GM12878 (cell line): ENCODE data around the gene NKX1-2. TPM values are rescaled to one million over a fixed set of nuclear protein-coding genes. Genes with fewer than 3 reads are reported as not detected.

Experiments
- ATAC-seq: fragments of 200-7000 bp; cut with Tn5 transposase; 3 replicates; pipeline ENCODE4 v1.9.1; 2020; ENCODE audit warnings: mild to moderate bottlenecking, moderate library complexity
- BruUV-seq: library from RNA; stranded (reverse); fragments of 400-500 nt; replicated peaks from 2 replicates; lab custom pipeline; 2021; lab: Mats Ljungman, UMichigan
- CTCF ChIA-PET: fragments of 300-600 bp; sonication (Branson Sonifier 250); formaldehyde crosslinking; extraction: SDS; loops from one replicate; lab custom pipeline; 2021; ENCODE audit warnings: inconsistent platforms; lab: Yijun Ruan, JAX
- POLR2A ChIA-PET: fragments of 350-600 bp; formaldehyde crosslinking; extraction: SDS; loops from one replicate; lab custom pipeline; 2021; ENCODE audit warnings: inconsistent platforms; lab: Charles Lee
- RAD21 ChIA-PET: fragments of 300-600 bp; sonication (Branson Sonifier 250); formaldehyde crosslinking; loops from one replicate; lab custom pipeline; 2023; ENCODE audit warnings: antibody characterized with exemption; ENCODE audit not compliant: unreplicated experiment; lab: Charles Lee
- SMC1A ChIA-PET: fragments of 300-600 bp; sonication (Branson Sonifier 250); formaldehyde crosslinking; loops from one replicate; lab custom pipeline; 2023; ENCODE audit not compliant: unreplicated experiment, uncharacterized antibody; lab: Charles Lee
- DNase-seq: peaks from one replicate; pipeline ENCODE4 v3.0.0-alpha.2; 2011; ENCODE audit warnings: low read depth, low spot score
- FAIRE-seq: peaks from 3 replicates; lab custom pipeline; 2011; peaks lifted over from hg19 to GRCh38; lab: Jason Lieb, UNC
- H2AFZ ChIP-seq: 2 replicates; pipeline ENCODE4 v1.6.0; 2011; ENCODE audit warnings: low read depth, low read length, control low read depth; ENCODE audit not compliant: control insufficient read depth
- H3K27ac ChIP-seq: 2 replicates; pipeline ENCODE4 v1.5.1; 2011; ENCODE audit warnings: control low read depth; ENCODE audit not compliant: control insufficient read depth, insufficient read depth
- H3K27me3 ChIP-seq, 2 experiments: replicated peaks in 1 of 2; 2 replicates each; pipeline versions ENCODE4 v1.6.0 to v1.6.1; 2011; ENCODE audit warnings: low read length in 1 of 2; ENCODE audit not compliant: control insufficient read depth in 2 of 2, insufficient read depth in 2 of 2
- H3K36me3 ChIP-seq, 2 experiments: 2 replicates each; pipeline ENCODE4 v1.5.1; 2011; ENCODE audit warnings: low read length in 1 of 2; ENCODE audit not compliant: control insufficient read depth in 2 of 2, insufficient read depth in 2 of 2
- H3K4me1 ChIP-seq: 2 replicates; pipeline ENCODE4 v1.6.1; 2011; ENCODE audit warnings: mild to moderate bottlenecking, low read length, moderate library complexity, mixed read lengths; ENCODE audit not compliant: control insufficient read depth, insufficient read depth
- H3K4me2 ChIP-seq: 2 replicates; pipeline ENCODE4 v1.6.0; 2011; ENCODE audit warnings: control low read depth; ENCODE audit not compliant: control insufficient read depth, insufficient read depth
- H3K4me3 ChIP-seq: fragments of 200-600 bp; sonication (generic); 2 replicates; pipeline ENCODE4 v1.5.1; 2016
- H3K79me2 ChIP-seq: 2 replicates; pipeline ENCODE4 v1.6.0; 2011; ENCODE audit warnings: low read length; ENCODE audit not compliant: control insufficient read depth, insufficient read depth
- H3K9ac ChIP-seq: 2 replicates; pipeline ENCODE4 v1.8.0; 2011; ENCODE audit warnings: low read length, control low read depth, mixed read lengths; ENCODE audit not compliant: control insufficient read depth, insufficient read depth
- H3K9me3 ChIP-seq: replicated peaks from 3 replicates; pipeline ENCODE4 v1.5.1; 2011; ENCODE audit warnings: mild to moderate bottlenecking, low read length; ENCODE audit not compliant: control insufficient read depth, insufficient read depth
- H4K20me1 ChIP-seq: 2 replicates; pipeline ENCODE4 v1.6.0; 2011; ENCODE audit not compliant: control insufficient read depth, insufficient read depth
- EGR1 ChIP-seq, 2 experiments: IDR thresholded peaks; 1 replicate in 1 of 2; 2 replicates in 1 of 2; pipeline ENCODE4 v1.6.1; 2011 to 2012; ENCODE audit warnings: low read depth in 2 of 2, low read length in 2 of 2, borderline replicate concordance in 1 of 2, mild to moderate bottlenecking in 1 of 2, moderate library complexity in 1 of 2
- FOXM1 ChIP-seq: IDR thresholded peaks from 2 replicates; pipeline ENCODE4 v1.6.1; 2012; ENCODE audit warnings: low read depth, mild to moderate bottlenecking, inconsistent platforms, low read length, moderate library complexity
- KLF5 ChIP-seq: fragments of 450-650 bp; IDR thresholded peaks from 2 replicates; pipeline ENCODE4 v1.6.1; 2014; ENCODE audit warnings: mild to moderate bottlenecking; ENCODE audit not compliant: partially characterized antibody
- PAX5 ChIP-seq: IDR thresholded peaks from 2 replicates; pipeline ENCODE4 v1.6.1; 2011; ENCODE audit warnings: low read depth, low read length, borderline replicate concordance
- POLR2AphosphoS5 ChIP-seq: IDR thresholded peaks from 2 replicates; pipeline ENCODE4 v1.6.1; 2011; ENCODE audit warnings: mild to moderate bottlenecking, low read length, inconsistent platforms
- TBL1XR1 ChIP-seq: IDR thresholded peaks from 2 replicates; pipeline ENCODE4 v1.6.1; 2012; ENCODE audit warnings: low read depth, low read length, improper control_type of control experiment
- ZNF622 ChIP-seq: fragments of 450-650 bp; IDR thresholded peaks from 2 replicates; pipeline ENCODE4 v1.6.1; 2017; ENCODE audit warnings: mild to moderate bottlenecking, inconsistent platforms
- WGBS: methylation state at CpG from one replicate; pipeline ENCODE4 v1.1.6; 2016; ENCODE audit warnings: low lambda C conversion rate; ENCODE audit not compliant: insufficient replicate concordance, insufficient coverage; ENCODE audit errors: missing lambda C conversion rate; 5-methylcytosine and 5-hydroxymethylcytosine counted together
- in situ Hi-C: fragments of 300-500 bp; cut with MboI; formaldehyde crosslinking; loops from 9 replicates; pipeline ENCODE4 v1.14.3; 2018; ENCODE audit warnings: mixed read lengths
- intact Hi-C: fragments of 100-400 bp; cut with micrococcal nuclease; formaldehyde crosslinking; loops from one replicate; pipeline ENCODE4 v1.14.2; 2022; ENCODE audit not compliant: unreplicated experiment
- polyA plus RNA-seq, 11 experiments: library from polyadenylated mRNA; depleted of rRNA in 4 of 11; unstranded in 6 of 11; stranded (reverse) in 5 of 11; fragments of >200 nt; fragmentation: Nextera tagmentation in 4 of 11; fragmentation: Illumina TruSeq in 1 of 11; extraction: Ambion mirVana in 4 of 11; extraction: Trizol in 1 of 11; gene quantifications; 1 replicate in 1 of 11; 2 replicates in 10 of 11; pipeline versions ENCODE4 v1.2.1 to v1.2.3, GENCODE V29; 2011 to 2016; ENCODE audit warnings: inconsistent platforms in 2 of 11, missing spikeins in 2 of 11, low read depth in 1 of 11
- total RNA-seq, 4 experiments: library from RNA; depleted of rRNA in 3 of 4; stranded (reverse); fragments of >200 nt in 3 of 4; fragmentation: Illumina TruSeq in 1 of 4; extraction: Trizol in 1 of 4; gene quantifications; 2 replicates each; pipeline versions ENCODE4 v1.2.1 to v1.2.3, GENCODE V29; 2013 to 2021
- TF ChIP-seq, protein P1 (sequence below): fragments of 450-650 bp; IDR thresholded peaks from 2 replicates; pipeline ENCODE4 v1.6.1; 2017; ENCODE audit warnings: antibody characterized with exemption, mild to moderate bottlenecking, moderate library complexity
- TF ChIP-seq, protein P2 (sequence below): IDR thresholded peaks from 2 replicates; pipeline ENCODE4 v1.6.1; 2011; ENCODE audit warnings: borderline replicate concordance, low read depth, mild to moderate bottlenecking, moderate library complexity, mixed read lengths, low read length; ENCODE audit not compliant: insufficient read depth; ENCODE audit errors: extremely low read length
- TF ChIP-seq, protein P3 (sequence below): fragments of 450-650 bp; IDR thresholded peaks from 2 replicates; pipeline ENCODE4 v1.6.1; 2016; ENCODE audit warnings: mild to moderate bottlenecking, moderate library complexity, borderline replicate concordance

Gene NKX1-2
- total and polyA plus RNA-seq, 10 of the 15 experiments (the other 5 are each of a cell fraction or from before 2014, with no cell fraction given): not detected

DNA sequence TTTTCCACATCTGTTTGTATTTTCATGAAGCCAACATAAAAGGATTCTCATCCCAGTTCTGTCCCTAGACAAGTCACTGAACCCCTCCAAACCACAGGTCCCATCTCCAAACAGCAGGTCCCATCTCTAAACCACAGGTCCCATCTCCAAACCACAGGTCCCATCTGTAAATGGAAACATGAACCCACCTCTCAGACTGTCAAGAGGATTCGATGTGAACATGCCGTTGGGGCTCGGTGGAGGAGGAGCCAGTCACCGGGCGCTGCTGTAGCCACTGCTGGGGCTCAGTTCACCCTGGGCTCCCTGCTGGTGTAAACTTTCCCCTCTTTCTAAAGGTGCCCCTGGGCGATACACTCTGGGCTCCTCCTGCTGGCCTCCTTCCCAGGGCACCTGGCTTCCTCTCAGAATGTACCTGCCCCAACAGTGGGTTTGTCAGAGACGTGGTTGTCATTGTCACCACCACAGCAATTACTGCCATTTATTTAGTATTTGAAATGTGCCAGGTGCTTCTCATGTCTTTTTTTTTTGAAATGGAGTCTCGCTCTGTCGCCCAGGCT is 24.8 kb upstream of the NKX1-2 start (continued):
- TF ChIP-seq PAX5 (no peak), KLF5 (no peak), EGR1 (IDR thresholded peaks at IDR 0.05; ENCODE audit: borderline replicate concordance in 1 of 2, low read depth in 2 of 2, low read length in 2 of 2) (no peak)
- TF ChIP-seq, protein P1, sequence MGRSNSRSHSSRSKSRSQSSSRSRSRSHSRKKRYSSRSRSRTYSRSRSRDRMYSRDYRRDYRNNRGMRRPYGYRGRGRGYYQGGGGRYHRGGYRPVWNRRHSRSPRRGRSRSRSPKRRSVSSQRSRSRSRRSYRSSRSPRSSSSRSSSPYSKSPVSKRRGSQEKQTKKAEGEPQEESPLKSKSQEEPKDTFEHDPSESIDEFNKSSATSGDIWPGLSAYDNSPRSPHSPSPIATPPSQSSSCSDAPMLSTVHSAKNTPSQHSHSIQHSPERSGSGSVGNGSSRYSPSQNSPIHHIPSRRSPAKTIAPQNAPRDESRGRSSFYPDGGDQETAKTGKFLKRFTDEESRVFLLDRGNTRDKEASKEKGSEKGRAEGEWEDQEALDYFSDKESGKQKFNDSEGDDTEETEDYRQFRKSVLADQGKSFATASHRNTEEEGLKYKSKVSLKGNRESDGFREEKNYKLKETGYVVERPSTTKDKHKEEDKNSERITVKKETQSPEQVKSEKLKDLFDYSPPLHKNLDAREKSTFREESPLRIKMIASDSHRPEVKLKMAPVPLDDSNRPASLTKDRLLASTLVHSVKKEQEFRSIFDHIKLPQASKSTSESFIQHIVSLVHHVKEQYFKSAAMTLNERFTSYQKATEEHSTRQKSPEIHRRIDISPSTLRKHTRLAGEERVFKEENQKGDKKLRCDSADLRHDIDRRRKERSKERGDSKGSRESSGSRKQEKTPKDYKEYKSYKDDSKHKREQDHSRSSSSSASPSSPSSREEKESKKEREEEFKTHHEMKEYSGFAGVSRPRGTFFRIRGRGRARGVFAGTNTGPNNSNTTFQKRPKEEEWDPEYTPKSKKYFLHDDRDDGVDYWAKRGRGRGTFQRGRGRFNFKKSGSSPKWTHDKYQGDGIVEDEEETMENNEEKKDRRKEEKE: no peak

DNA sequence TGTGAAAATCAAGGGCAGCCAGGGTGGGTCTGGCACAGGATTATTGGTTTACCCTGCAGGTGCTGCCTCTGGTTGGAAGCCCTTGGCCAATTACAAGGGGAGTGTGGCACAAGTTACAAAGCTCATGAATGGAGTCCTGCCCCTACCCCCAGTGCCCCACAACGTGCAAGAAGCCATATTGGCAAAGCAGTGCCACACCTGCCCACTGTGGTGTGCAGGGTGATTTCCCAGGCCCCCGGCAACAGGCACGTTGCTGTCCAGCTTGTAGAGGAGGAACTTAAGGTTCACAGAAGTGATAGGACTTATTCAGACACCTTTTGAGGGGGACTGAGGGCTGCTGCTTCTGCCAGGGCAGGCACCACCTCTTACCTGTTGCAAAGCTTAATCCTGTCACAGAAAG is 23.2 kb upstream of the NKX1-2 start:
- no peaks in the 10 kb centered on the region for H4K20me1 ChIP-seq
- ChIA-PET CTCF (interaction anchor here (1.1 kb wide), 1 partner anchor 11 kb away, joined by 3 read pairs; no protein-coding TSS in a partner anchor), POLR2A (interaction anchor here (1.1 kb wide), 1 partner anchor 11 kb away, joined by 3 read pairs; the partner anchor contains the start of gene LHPP), RAD21 (interaction anchor here (0.6 kb wide), 1 partner anchor 268 kb away, joined by 3 read pairs; no protein-coding TSS in a partner anchor), SMC1A (no interaction called here)
- no peaks in the 10 kb centered on the region for H3K36me3 ChIP-seq
- H3K9ac ChIP-seq: no peak overlapping the region
- BruUV-seq: no TSS peak
- in situ Hi-C loops: no loop called here
- no peak for FAIRE-seq
- no peak overlapping the region for H3K4me2 ChIP-seq
- H3K27ac ChIP-seq: no peak overlapping the region
- no peak overlapping the region for H2AFZ ChIP-seq
- H3K27me3 ChIP-seq: no peaks in the 10 kb centered on the region
- no peaks in the 10 kb centered on the region for H3K79me2 ChIP-seq
- H3K4me1 ChIP-seq: no peaks in the 10 kb centered on the region
- intact Hi-C loops: no loop called here
- H3K4me3 ChIP-seq: no peak overlapping the region
- no peak for DNase-seq
- peak; percentile 41; the same call in 2 of the 3 replicates for ATAC-seq
- WGBS: 2% methylated on average over 3 of the region's 3 CpGs
- H3K9me3 ChIP-seq: no peaks in the 10 kb centered on the region
- no peak for TF ChIP-seq TBL1XR1
- no peak for TF ChIP-seq POLR2AphosphoS5
- TF ChIP-seq, protein P2, sequence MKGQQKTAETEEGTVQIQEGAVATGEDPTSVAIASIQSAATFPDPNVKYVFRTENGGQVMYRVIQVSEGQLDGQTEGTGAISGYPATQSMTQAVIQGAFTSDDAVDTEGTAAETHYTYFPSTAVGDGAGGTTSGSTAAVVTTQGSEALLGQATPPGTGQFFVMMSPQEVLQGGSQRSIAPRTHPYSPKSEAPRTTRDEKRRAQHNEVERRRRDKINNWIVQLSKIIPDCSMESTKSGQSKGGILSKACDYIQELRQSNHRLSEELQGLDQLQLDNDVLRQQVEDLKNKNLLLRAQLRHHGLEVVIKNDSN: no peak
- TF ChIP-seq, protein P3, sequence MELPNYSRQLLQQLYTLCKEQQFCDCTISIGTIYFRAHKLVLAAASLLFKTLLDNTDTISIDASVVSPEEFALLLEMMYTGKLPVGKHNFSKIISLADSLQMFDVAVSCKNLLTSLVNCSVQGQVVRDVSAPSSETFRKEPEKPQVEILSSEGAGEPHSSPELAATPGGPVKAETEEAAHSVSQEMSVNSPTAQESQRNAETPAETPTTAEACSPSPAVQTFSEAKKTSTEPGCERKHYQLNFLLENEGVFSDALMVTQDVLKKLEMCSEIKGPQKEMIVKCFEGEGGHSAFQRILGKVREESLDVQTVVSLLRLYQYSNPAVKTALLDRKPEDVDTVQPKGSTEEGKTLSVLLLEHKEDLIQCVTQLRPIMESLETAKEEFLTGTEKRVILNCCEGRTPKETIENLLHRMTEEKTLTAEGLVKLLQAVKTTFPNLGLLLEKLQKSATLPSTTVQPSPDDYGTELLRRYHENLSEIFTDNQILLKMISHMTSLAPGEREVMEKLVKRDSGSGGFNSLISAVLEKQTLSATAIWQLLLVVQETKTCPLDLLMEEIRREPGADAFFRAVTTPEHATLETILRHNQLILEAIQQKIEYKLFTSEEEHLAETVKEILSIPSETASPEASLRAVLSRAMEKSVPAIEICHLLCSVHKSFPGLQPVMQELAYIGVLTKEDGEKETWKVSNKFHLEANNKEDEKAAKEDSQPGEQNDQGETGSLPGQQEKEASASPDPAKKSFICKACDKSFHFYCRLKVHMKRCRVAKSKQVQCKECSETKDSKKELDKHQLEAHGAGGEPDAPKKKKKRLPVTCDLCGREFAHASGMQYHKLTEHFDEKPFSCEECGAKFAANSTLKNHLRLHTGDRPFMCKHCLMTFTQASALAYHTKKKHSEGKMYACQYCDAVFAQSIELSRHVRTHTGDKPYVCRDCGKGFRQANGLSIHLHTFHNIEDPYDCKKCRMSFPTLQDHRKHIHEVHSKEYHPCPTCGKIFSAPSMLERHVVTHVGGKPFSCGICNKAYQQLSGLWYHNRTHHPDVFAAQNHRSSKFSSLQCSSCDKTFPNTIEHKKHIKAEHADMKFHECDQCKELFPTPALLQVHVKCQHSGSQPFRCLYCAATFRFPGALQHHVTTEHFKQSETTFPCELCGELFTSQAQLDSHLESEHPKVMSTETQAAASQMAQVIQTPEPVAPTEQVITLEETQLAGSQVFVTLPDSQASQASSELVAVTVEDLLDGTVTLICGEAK: no peak
- no peak for TF ChIP-seq FOXM1
- no peak for TF ChIP-seq ZNF622
